ENCODE data around the gene EBPL. TPM values are rescaled to one million over a fixed set of nuclear protein-coding genes. Genes with fewer than 3 reads are reported as not detected.

EBPL gene
- total and polyA plus RNA-seq, 2 of the 4 experiments (the other 2 are of a cell fraction), result 57.9 to 65.3 TPM

DNA sequence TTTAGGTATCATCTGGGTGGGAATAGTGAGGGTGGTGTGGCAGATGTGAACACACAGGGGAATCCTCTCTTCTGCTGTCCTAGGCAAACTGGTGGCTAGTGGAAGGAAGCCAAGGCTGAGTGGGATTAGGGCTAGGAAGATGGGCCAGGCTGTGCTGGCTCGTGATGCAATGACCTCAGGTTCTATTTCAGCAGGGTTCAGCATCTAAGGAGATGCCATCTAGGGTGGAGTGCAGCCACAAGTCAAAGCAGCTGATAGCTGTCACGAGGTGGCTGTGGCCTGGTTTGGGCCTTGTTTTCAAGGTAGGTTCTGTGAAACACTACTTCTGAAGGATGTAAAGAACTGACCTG is 41.3 kb downstream of the EBPL start:
- H3K23ac ChIP-seq (ENCODE audit: low read depth, low read length), result peak overlapping the region; percentile 80
- CTCF ChIA-PET, result interaction anchor here (0.6 to 0.7 kb wide), 2 partner anchors 558 to 1426 kb away, joined by 3 to 4 read pairs; no protein-coding TSS in a partner anchor
- POLR2A ChIA-PET (ENCODE audit: unreplicated experiment), result interaction anchor here (0.6 kb wide), 1 partner anchor 122 kb away, joined by 6 read pairs; no protein-coding TSS in a partner anchor

More for the DNA sequence above, 41.3 kb downstream of the EBPL start:
- Histone ChIP-seq H3K4me3 (ENCODE audit: insufficient read depth, low read depth, low read length) (no peak overlapping the region), H2BK20ac (ENCODE audit: low read depth, low read length) (peak overlapping the region; percentile 82), H3K4ac (ENCODE audit: low read depth, low read length) (peak overlapping the region; percentile 73), H3K9ac (ENCODE audit: low read depth, low read length) (no peak overlapping the region), H2BK15ac (ENCODE audit: low read depth, low read length) (peak overlapping the region; percentile 64), H3K18ac (ENCODE audit: low read depth, low read length) (peak overlapping the region; percentile 96), H3K14ac (replicated peaks; ENCODE audit: low read depth, low read length) (peak overlapping the region; percentile 39), H2BK120ac (ENCODE audit: low read depth, low read length) (peak overlapping the region; percentile 57), H2BK5ac (ENCODE audit: low read depth, low read length, poor library complexity, severe bottlenecking) (peak overlapping the region; percentile 76), H3K79me1 (ENCODE audit: low read depth in 1 of 2, low read length in 2 of 2) (no peaks in the 10 kb centered on the region), H3K4me1 (ENCODE audit: control insufficient read depth, insufficient read depth, low read length) (peaks cover 15% of the 10 kb centered on the region), H4K8ac (ENCODE audit: low read depth in 2 of 2, low read length in 2 of 2) (peak overlapping the region; percentile 15 to 68; a peak in 3 of 4 replicates), H3K4me2 (ENCODE audit: low read depth, low read length) (peak overlapping the region; percentile 89), H4K20me1 (ENCODE audit: insufficient read depth, low read length) (peaks cover 4% of the 10 kb centered on the region; the same call in 1 of the 2 replicates), H3K27me3 (ENCODE audit: control insufficient read depth, insufficient read depth, low read length) (no peaks in the 10 kb centered on the region), H3K9me3 (ENCODE audit: control insufficient read depth, insufficient read depth, low read length) (no peaks in the 10 kb centered on the region), H4K91ac (ENCODE audit: insufficient read depth, low read depth, low read length) (peak overlapping the region; percentile 80), H2AFZ (replicated peaks; ENCODE audit: low read length, poor library complexity) (peak overlapping the region; percentile 29), H2AK9ac (replicated peaks; ENCODE audit: low read depth, low read length, poor library complexity) (peak overlapping the region; percentile 8), H3K27ac (ENCODE audit: insufficient read depth, low read length) (peak overlapping the region; percentile 94), H3K36me3 (ENCODE audit: control insufficient read depth, insufficient read depth, low read length) (no peaks in the 10 kb centered on the region), H3K9me1 (ENCODE audit: insufficient read depth, low read length) (peaks cover 18% of the 10 kb centered on the region), H4K5ac (ENCODE audit: low read depth, low read length) (peak overlapping the region; percentile 33), H2AK5ac (ENCODE audit: low read depth, low read length) (peak overlapping the region; percentile 89), H3K56ac (ENCODE audit: extremely low read depth, insufficient read depth, low read length) (no peak overlapping the region)
- WGBS, 2 experiments (ENCODE audit: extremely low coverage in 2 of 2, insufficient read length in 1 of 2), result no CpG with 5 or more reads among the region's 2 CpGs
- peak; percentile 63 for ATAC-seq (ENCODE audit: low read depth)
- dilution Hi-C loops (cut with HindIII; ENCODE audit: low sequenced_read_pairs, unreplicated experiment) (no loop called here), intact Hi-C loops (cut with micrococcal nuclease) (no loop called here), in situ Hi-C loops (cut with MboI; ENCODE audit: low sequenced_read_pairs) (loop anchor here (25.0 kb wide), 2 partner anchors 1262 to 1412 kb away; partner anchors contain the start of gene RNASEH2B)
- DNase-seq, result peak; percentile 48
- no peak for TF ChIP-seq NFE2L2 (IDR thresholded peaks at IDR 0.05; ENCODE audit: low read depth, low read length)
- peak; percentile 70 for TF ChIP-seq CEBPB (IDR thresholded peaks at IDR 0.05; ENCODE audit: low read depth, low read length)
- BruUV-seq (replicated peaks), result no TSS peak
